Measurements from ENCODE around the gene PPP2R2D. TPM values are rescaled to one million over a fixed set of nuclear protein-coding genes. Genes with fewer than 3 reads are reported as not detected.

PPP2R2D gene
- polyA plus RNA-seq, 1 of the 3 experiments (the other 2 are of a cell fraction), result 25.1 TPM

GRCh38 chr10:131944976-131945695 is 44.3 kb downstream of the PPP2R2D start:
- POLR2A ChIA-PET, result interaction anchor here (2.1 kb wide), 1 partner anchor 17 kb away, joined by 8 read pairs; no protein-coding TSS in a partner anchor
- DNase-seq, result no peak
- CTCF ChIA-PET, result interaction anchor here (1.8 kb wide), 1 partner anchor 29 kb away, joined by 4 read pairs; no protein-coding TSS in a partner anchor
- no peaks in the 10 kb centered on the region; the same call in 1 of the 2 replicates for H3K79me2 ChIP-seq (ENCODE audit: insufficient read depth)
- H3K27me3 ChIP-seq (ENCODE audit: insufficient read depth), result no peaks in the 10 kb centered on the region
- no peak overlapping the region for H3K4me3 ChIP-seq (ENCODE audit: low read depth in 2 of 2, low read length in 1 of 2)
- 97% methylated on average over 20 of the region's 28 CpGs for WGBS (ENCODE audit: low lambda C conversion rate)
- no peak overlapping the region for H3K9ac ChIP-seq
- H3K27ac ChIP-seq (ENCODE audit: low read depth in 2 of 2, low read length in 1 of 2), result peak overlapping the region in 1 of 2 experiments; percentile 31; a peak in 1 of 4 replicates
- H3K4me1 ChIP-seq (ENCODE audit: control insufficient read depth in 1 of 2, insufficient read depth in 2 of 2, low read depth in 1 of 2, low read length in 1 of 2), result peaks cover 0 to 30% of the 10 kb centered on the region in 2 experiments; a peak in 3 of 4 replicates
- H3K9me2 ChIP-seq, result no peaks in the 10 kb centered on the region
- no peak overlapping the region for H2AFZ ChIP-seq (ENCODE audit: low read depth)
- no peaks in the 10 kb centered on the region for H4K20me1 ChIP-seq (ENCODE audit: insufficient read depth)
- TF ChIP-seq ZBTB33 (IDR thresholded peaks at IDR 0.05; ENCODE audit: borderline replicate concordance, low read depth) (no peak), USF1 (IDR thresholded peaks at IDR 0.05; ENCODE audit: borderline replicate concordance, low read depth) (no peak), YY1 (IDR thresholded peaks at IDR 0.05; ENCODE audit: low read depth) (no peak)
- peaks cover 24% of the 10 kb centered on the region for H3F3A ChIP-seq (replicated peaks; ENCODE audit: insufficient read depth)
- H3K36me3 ChIP-seq (replicated peaks in 1 of 2; ENCODE audit: control insufficient read depth in 1 of 2, insufficient read depth in 2 of 2, low read length in 1 of 2), result peaks cover 40 to 70% of the 10 kb centered on the region in 2 experiments
- H3K4me2 ChIP-seq, result no peak overlapping the region
- no peaks in the 10 kb centered on the region for H3K9me3 ChIP-seq

GRCh38 chr10:131946321-131946751 is 45.5 kb downstream of the PPP2R2D start:
- H3K36me3 ChIP-seq (replicated peaks in 1 of 2; ENCODE audit: control insufficient read depth in 1 of 2, insufficient read depth in 2 of 2, low read length in 1 of 2), result peaks cover 34 to 58% of the 10 kb centered on the region in 2 experiments
- no peak overlapping the region for H3K4me3 ChIP-seq (ENCODE audit: low read depth in 2 of 2, low read length in 1 of 2)
- 58% methylated on average over 12 of the region's 14 CpGs for WGBS (ENCODE audit: low lambda C conversion rate)
- H3K9me2 ChIP-seq, result no peaks in the 10 kb centered on the region
- ChIA-PET POLR2A (interaction anchor here (0.6 kb wide), 1 partner anchor 782 kb away, joined by 3 read pairs; no protein-coding TSS in a partner anchor), CTCF (interaction anchor here (1.2 kb wide), 1 partner anchor 77 kb away, joined by 4 read pairs; no protein-coding TSS in a partner anchor)
- H2AFZ ChIP-seq (ENCODE audit: low read depth), result no peak overlapping the region
- DNase-seq, result no peak
- peaks cover 0 to 30% of the 10 kb centered on the region in 2 experiments; a peak in 3 of 4 replicates for H3K4me1 ChIP-seq (ENCODE audit: control insufficient read depth in 1 of 2, insufficient read depth in 2 of 2, low read depth in 1 of 2, low read length in 1 of 2)
- H3K4me2 ChIP-seq, result 0 out of 2 replicates have a peak overlapping the region, but pooled peaks have one; percentile 36
- no peaks in the 10 kb centered on the region for H4K20me1 ChIP-seq (ENCODE audit: insufficient read depth)
- H3K79me2 ChIP-seq (ENCODE audit: insufficient read depth), result no peaks in the 10 kb centered on the region; the same call in 1 of the 2 replicates
- no peak overlapping the region for H3K9ac ChIP-seq
- H3F3A ChIP-seq (replicated peaks; ENCODE audit: insufficient read depth), result peaks cover 24% of the 10 kb centered on the region
- TF ChIP-seq TCF12 (IDR thresholded peaks at IDR 0.05), result peak; percentile 38; the same call in 1 of the 2 replicates
- no peak for TF ChIP-seq POLR2AphosphoS5 (IDR thresholded peaks at IDR 0.05; ENCODE audit: low read depth, low read length)
- TF ChIP-seq EP300 (IDR thresholded peaks at IDR 0.05; ENCODE audit: borderline replicate concordance in 1 of 2, low read depth in 1 of 2, low read length in 1 of 2), result 0 out of 4 replicates have a peak, but pooled peaks of 1 of the 2 experiments have one; percentile 8
- TF ChIP-seq PBX3 (IDR thresholded peaks at IDR 0.05), result peak; percentile 77
- no peak for TF ChIP-seq REST (IDR thresholded peaks at IDR 0.05; ENCODE audit: low read depth, low read length)
- TF ChIP-seq JUND (IDR thresholded peaks at IDR 0.05), result peak; percentile 42; the same call in 1 of the 2 replicates
- 0 out of 2 replicates have a peak, but pooled peaks have one; percentile 20 for TF ChIP-seq NFIC (IDR thresholded peaks at IDR 0.05; ENCODE audit: borderline replicate concordance)
- peak; percentile 26; the same call in 1 of the 2 replicates for TF ChIP-seq FOSL2 (IDR thresholded peaks at IDR 0.05; ENCODE audit: borderline replicate concordance, low read depth)
- H3K27me3 ChIP-seq (ENCODE audit: insufficient read depth), result no peaks in the 10 kb centered on the region
- H3K9me3 ChIP-seq, result no peaks in the 10 kb centered on the region
- H3K27ac ChIP-seq (ENCODE audit: low read depth in 2 of 2, low read length in 1 of 2), result peak overlapping the region; percentile 31 to 55

Measured in SK-N-SH (cell line).